Measurements from ENCODE around the gene BIN2. TPM values are rescaled to one million over a fixed set of nuclear protein-coding genes. Genes with fewer than 3 reads are reported as not detected.

The BIN2 gene
- total RNA-seq, 2 donors from 2014 or later: not detected

- peak overlapping the region; percentile 88 for H3K4me3 Mint-ChIP-seq
- Histone ChIP-seq H3K4me3 (ENCODE audit: low read length) (peak overlapping the region; percentile 90), H3K9ac (ENCODE audit: extremely low read depth, low read length, poor library complexity, severe bottlenecking) (peak overlapping the region; percentile 54), H3K36me3 (ENCODE audit: control insufficient read depth, insufficient read depth, low read length) (peaks cover 6% of the 10 kb centered on the region), H3K27me3 (ENCODE audit: control insufficient read depth, insufficient read depth, low read length, poor library complexity, severe bottlenecking) (no peaks in the 10 kb centered on the region), H3K4me1 (ENCODE audit: control insufficient read depth, insufficient read depth, low read length) (no peaks in the 10 kb centered on the region), H3K9me3 (ENCODE audit: control insufficient read depth, low read length) (no peaks in the 10 kb centered on the region), H3K27ac (ENCODE audit: low read depth, low read length) (no peak overlapping the region)
- H3K4me1 Mint-ChIP-seq: peaks cover 26% of the 10 kb centered on the region
- no peak for TF ChIP-seq CTCF (conservative IDR thresholded peaks at IDR 0.05)
- H3K9me3 Mint-ChIP-seq: no peaks in the 10 kb centered on the region
- DNase-seq: no peak
- WGBS, 2 experiments (ENCODE audit: insufficient coverage in 1 of 2, insufficient read length in 1 of 2): 74 to 83% methylated on average over 8 to 9 of the region's 9 CpGs
- peak overlapping the region; percentile 88 for H3K27ac Mint-ChIP-seq
- H3K27me3 Mint-ChIP-seq (ENCODE audit: insufficient read depth): peaks cover 11% of the 10 kb centered on the region
- peaks cover 19% of the 10 kb centered on the region for H3K36me3 Mint-ChIP-seq (ENCODE audit: low read depth)
Observed at GRCh38 chr12:51270951-51271518, 52.9 kb downstream of the BIN2 start.

- peak within 1 kb of the TSS; percentile 88 for H3K27ac Mint-ChIP-seq
Observed at GRCh38 chr12:51270067-51270950, 53.7 kb downstream of the BIN2 start, which contains the start of gene SMAGP. Gene SMAGP (minus strand): TSS chr12:51270415. CDS start chr12:51269278, 1,137 bp downstream.

More at GRCh38 chr12:51270067-51270950, 53.7 kb downstream of the BIN2 start, which contains the start of gene SMAGP:
- Mint-ChIP-seq H3K36me3 (ENCODE audit: low read depth) (peaks cover 25% of the 10 kb centered on the region), H3K4me3 (peak within 1 kb of the TSS; percentile 88), H3K9me3 (no peaks in the 10 kb centered on the region), H3K27me3 (ENCODE audit: insufficient read depth) (peaks cover 11% of the 10 kb centered on the region), H3K4me1 (peaks cover 29% of the 10 kb centered on the region)
- no peaks in the 10 kb centered on the region for H3K9me3 ChIP-seq (ENCODE audit: control insufficient read depth, low read length)
- peak within 1 kb of the TSS; percentile 54 for H3K9ac ChIP-seq (ENCODE audit: extremely low read depth, low read length, poor library complexity, severe bottlenecking)
- no peak within 1 kb of the TSS for H3K27ac ChIP-seq (ENCODE audit: low read depth, low read length)
- WGBS, 2 experiments (ENCODE audit: insufficient coverage in 1 of 2, insufficient read length in 1 of 2): 1 to 3% methylated on average over 24 to 83 of the region's 83 CpGs
- no peaks in the 10 kb centered on the region for H3K4me1 ChIP-seq (ENCODE audit: control insufficient read depth, insufficient read depth, low read length)
- H3K36me3 ChIP-seq (ENCODE audit: control insufficient read depth, insufficient read depth, low read length): peaks cover 10% of the 10 kb centered on the region
- peak; percentile 97 for DNase-seq
- H3K4me3 ChIP-seq (ENCODE audit: low read length): peak within 1 kb of the TSS; percentile 90
- H3K27me3 ChIP-seq (ENCODE audit: control insufficient read depth, insufficient read depth, low read length, poor library complexity, severe bottlenecking): no peaks in the 10 kb centered on the region
- no peak for TF ChIP-seq CTCF (conservative IDR thresholded peaks at IDR 0.05)

Data from endodermal cell (in vitro differentiated cells).